Kidney (tissue), 14 donors: ENCODE measurements around the gene CTIF. TPM values are rescaled to one million over a fixed set of nuclear protein-coding genes. Genes with fewer than 3 reads are reported as not detected.
A peak's percentile ranks its signal among the peaks of the same experiment; 100 is the strongest.

Source experiments
- DNase-seq, 5 donors: peaks; one replicate each; pipeline ENCODE4 v3.0.0-alpha.2; 2013 to 2020
- FAIRE-seq: peaks from 2 replicates; lab custom pipeline; 2012; peaks lifted over from hg19 to GRCh38; lab: Jason Lieb, UNC
- H3K27ac ChIP-seq, 2 donors: one replicate each; pipeline ENCODE4 v1.7.0; 2013; ENCODE audit warnings: low read depth in 2 of 2, low read length in 2 of 2, inconsistent platforms in 1 of 2
- H3K27me3 ChIP-seq: one replicate; pipeline ENCODE4 v1.7.1; 2013; ENCODE audit warnings: low read length, inconsistent platforms; ENCODE audit not compliant: control insufficient read depth, insufficient read depth
- H3K36me3 ChIP-seq, 3 donors: one replicate each; pipeline versions ENCODE4 v1.7.0 to v1.7.1; 2013; ENCODE audit warnings: low read length in 3 of 3, control low read depth in 1 of 3, inconsistent platforms in 1 of 3; ENCODE audit not compliant: insufficient read depth in 3 of 3, control insufficient read depth in 2 of 3
- H3K4me1 ChIP-seq, 3 donors: one replicate each; pipeline versions ENCODE4 v1.7.0 to v1.7.1; 2013; ENCODE audit warnings: low read length in 3 of 3, inconsistent platforms in 1 of 3, low read depth in 1 of 3; ENCODE audit not compliant: control insufficient read depth in 2 of 3, insufficient read depth in 2 of 3
- H3K4me3 ChIP-seq, 3 donors: one replicate each; pipeline versions ENCODE4 v1.7.0 to v1.8.1; 2013; ENCODE audit warnings: low read length in 3 of 3, control low read depth in 1 of 3, inconsistent platforms in 1 of 3
- H3K9ac ChIP-seq, 3 donors: one replicate each; pipeline versions ENCODE4 v1.7.0 to v1.7.1; 2013; ENCODE audit warnings: low read length in 3 of 3, control low read depth in 1 of 3, inconsistent platforms in 1 of 3
- H3K9me3 ChIP-seq, 3 donors: one replicate each; pipeline versions ENCODE4 v1.7.0 to v1.7.1; 2013; ENCODE audit warnings: low read length in 3 of 3, control low read depth in 1 of 3, inconsistent platforms in 1 of 3; ENCODE audit not compliant: control insufficient read depth in 2 of 3, insufficient read depth in 1 of 3
- CTCF ChIP-seq: IDR thresholded peaks from 3 replicates; pipeline ENCODE4 v1.5.1; 2012; ENCODE audit warnings: mild to moderate bottlenecking, moderate library complexity, borderline replicate concordance; ENCODE audit not compliant: insufficient read depth; ENCODE audit errors: extremely low read depth
- intact Hi-C: fragments of 100-400 bp; cut with DNase I; formaldehyde crosslinking; loops from one replicate; pipeline ENCODE4 v1.11.1; 2022
- polyA plus RNA-seq: library from polyadenylated mRNA; stranded (reverse); fragments of 350-450 nt; fragmentation: Illumina TruSeq; extraction: RNeasy Lipid Tissue Mini Kit (QIAGEN cat#74804); gene quantifications from one replicate; pipeline ENCODE4 v1.2.3, GENCODE V29; 2014; ENCODE audit warnings: low read depth, low replicate concordance; ENCODE audit not compliant: insufficient read depth
- total RNA-seq: library from RNA; stranded (reverse); fragmentation: NEBNext Ultra II Directional; extraction: Animal tissue kit (Norgen Biotek cat#: 25700); gene quantifications from one replicate; pipeline ENCODE4 v1.2.1, GENCODE V29; 2021
- donor health status: control.
- donor health status: control.
- donor health status: control.
- donor health status: control.
- donor health status: control.
- donor health status: DM: yes; HTN: yes; CAD: no.
- donor health status: Normal renal cell carcinoma (clear cell type).

CTIF gene
- total and polyA plus RNA-seq, 2 donors from 2014 or later, result 37.3 to 41.9 TPM

GRCh38 chr18:48749768-48750167 lies 210.9 kb downstream of the CTIF start:
- no peaks in the 10 kb centered on the region for H3K4me1 ChIP-seq
- H3K27me3 ChIP-seq, result no peaks in the 10 kb centered on the region
- H3K36me3 ChIP-seq, result no peaks in the 10 kb centered on the region
- H3K4me3 ChIP-seq, result no peak overlapping the region
- intact Hi-C loops, result no loop called here
- H3K9me3 ChIP-seq, result no peaks in the 10 kb centered on the region
- H3K27ac ChIP-seq, result no peak overlapping the region
- H3K9ac ChIP-seq, result no peak overlapping the region
- DNase-seq (peak in 1 of 5 donors; percentile 56), FAIRE-seq (no peak)
- no peak for TF ChIP-seq CTCF

GRCh38 chr18:48750485-48751175 lies 211.8 kb downstream of the CTIF start:
- no peak overlapping the region for H3K9ac ChIP-seq
- H3K27ac ChIP-seq, result no peak overlapping the region
- no peak for TF ChIP-seq CTCF
- H3K27me3 ChIP-seq, result no peaks in the 10 kb centered on the region
- intact Hi-C loops, result no loop called here
- no peak overlapping the region for H3K4me3 ChIP-seq
- no peaks in the 10 kb centered on the region for H3K4me1 ChIP-seq
- no peaks in the 10 kb centered on the region for H3K9me3 ChIP-seq
- DNase-seq (peak in 1 of 5 donors; percentile 57), FAIRE-seq (no peak)
- H3K36me3 ChIP-seq, result no peaks in the 10 kb centered on the region

GRCh38 chr18:48751727-48752468 lies 213.1 kb downstream of the CTIF start:
- no peak overlapping the region for H3K9ac ChIP-seq
- intact Hi-C loops, result no loop called here
- no peak overlapping the region for H3K27ac ChIP-seq
- FAIRE-seq (no peak), DNase-seq (peak in 1 of 5 donors; percentile 46)
- no peaks in the 10 kb centered on the region for H3K27me3 ChIP-seq
- H3K36me3 ChIP-seq, result no peaks in the 10 kb centered on the region
- no peaks in the 10 kb centered on the region for H3K4me1 ChIP-seq
- H3K9me3 ChIP-seq, result no peaks in the 10 kb centered on the region
- H3K4me3 ChIP-seq, result no peak overlapping the region
- no peak for TF ChIP-seq CTCF
